HEK293 (cell line): ENCODE data around the gene C1QL1.

ENCODE experiments used
- CTCF ChIP-seq: fragments of 450-650 bp; formaldehyde crosslinking; IDR thresholded peaks from 2 replicates; pipeline ENCODE4 v1.5.1; 2016; ENCODE audit warnings: missing biosample characterization, missing genetic modification characterization
- MYNN ChIP-seq: fragments of 450-650 bp; formaldehyde crosslinking; IDR thresholded peaks from 2 replicates; pipeline ENCODE4 v1.5.1; 2016; ENCODE audit warnings: missing biosample characterization, missing genetic modification characterization, borderline replicate concordance
- MZF1 ChIP-seq: fragments of 450-650 bp; formaldehyde crosslinking; IDR thresholded peaks from 2 replicates; pipeline ENCODE4 v1.5.1; 2017; ENCODE audit warnings: missing biosample characterization, missing genetic modification characterization, borderline replicate concordance
- PATZ1 ChIP-seq: fragments of 450-650 bp; formaldehyde crosslinking; IDR thresholded peaks from 2 replicates; pipeline ENCODE4 v1.5.1; 2016; ENCODE audit warnings: missing biosample characterization, missing genetic modification characterization
- REST ChIP-seq: fragments of 450-650 bp; formaldehyde crosslinking; IDR thresholded peaks from 2 replicates; pipeline ENCODE4 v1.5.1; 2016; ENCODE audit warnings: missing biosample characterization, missing genetic modification characterization
- ZNF138 ChIP-seq: fragments of 450-650 bp; formaldehyde crosslinking; IDR thresholded peaks from 2 replicates; pipeline ENCODE4 v1.5.1; 2016; ENCODE audit warnings: missing biosample characterization, missing genetic modification characterization, borderline replicate concordance
- ZNF169 ChIP-seq: fragments of 450-650 bp; formaldehyde crosslinking; IDR thresholded peaks from 2 replicates; pipeline ENCODE4 v1.5.1; 2016; ENCODE audit warnings: missing biosample characterization, missing genetic modification characterization
- ZNF302 ChIP-seq: fragments of 450-650 bp; formaldehyde crosslinking; IDR thresholded peaks from 2 replicates; pipeline ENCODE4 v1.5.1; 2016; ENCODE audit warnings: missing biosample characterization, missing genetic modification characterization, low read depth
- ZNF423 ChIP-seq: fragments of 450-650 bp; formaldehyde crosslinking; IDR thresholded peaks from 2 replicates; pipeline ENCODE4 v1.5.1; 2016; ENCODE audit warnings: missing biosample characterization, missing genetic modification characterization
- ZNF473 ChIP-seq: fragments of 450-650 bp; formaldehyde crosslinking; IDR thresholded peaks from 2 replicates; pipeline ENCODE4 v1.5.1; 2017; ENCODE audit warnings: missing biosample characterization, missing genetic modification characterization
- ZNF549 ChIP-seq: fragments of 450-650 bp; IDR thresholded peaks from 2 replicates; pipeline ENCODE4 v1.5.1; 2018; ENCODE audit warnings: missing biosample characterization, missing genetic modification characterization, mild to moderate bottlenecking, inconsistent platforms, moderate library complexity
- ZNF704 ChIP-seq: fragments of 450-650 bp; formaldehyde crosslinking; IDR thresholded peaks from 2 replicates; pipeline ENCODE4 v1.5.1; 2016; ENCODE audit warnings: missing biosample characterization, missing genetic modification characterization
- ZNF768 ChIP-seq: fragments of 450-650 bp; formaldehyde crosslinking; IDR thresholded peaks from 2 replicates; pipeline ENCODE4 v1.5.1; 2018; ENCODE audit warnings: missing biosample characterization, mild to moderate bottlenecking, missing genetic modification characterization

- TF ChIP-seq REST (tag by site-specific recombination) = no peak
- no peak for TF ChIP-seq ZNF423
- no peak for TF ChIP-seq CTCF (tag by site-specific recombination)
- TF ChIP-seq ZNF473 (tag by site-specific recombination) = no peak
- no peak for TF ChIP-seq ZNF704 (tag by site-specific recombination)
- TF ChIP-seq MZF1 (tag by site-specific recombination) = no peak
- no peak for TF ChIP-seq ZNF302 (tag by site-specific recombination)
- TF ChIP-seq MYNN (tag by site-specific recombination) = no peak
- no peak for TF ChIP-seq ZNF169 (tag by site-specific recombination)
- TF ChIP-seq ZNF768 (tag by site-specific recombination) = no peak
- no peak for TF ChIP-seq PATZ1 (tag by site-specific recombination)
- no peak for TF ChIP-seq ZNF138
- no peak for TF ChIP-seq ZNF549 (tag by site-specific recombination)
These were observed 13.3 kb upstream of the C1QL1 start for GRCh38 chr17:44981221-44981968.
